Measurements from ENCODE around the gene B4GALNT2.
"Not testable (repeated sequence)": the region's sequence is repeated elsewhere in the genome, so short reads cannot be mapped to it uniquely, and the experiment has no call there.

B4GALNT2 gene

GRCh38 chr17:49184522-49184921 is 52.0 kb downstream of the B4GALNT2 start:
- not testable (repeated sequence) for DNase-seq

GRCh38 chr17:49185381-49185780 is 52.8 kb downstream of the B4GALNT2 start:
- DNase-seq, result not testable (repeated sequence)

- DNase-seq, result no peak
Measured at GRCh38 chr17:49187301-49187700, 54.7 kb downstream of the B4GALNT2 start.

- no peak for DNase-seq
Measured at GRCh38 chr17:49190932-49191331, 58.4 kb downstream of the B4GALNT2 start.

- DNase-seq, result no peak
Measured at GRCh38 chr17:49191409-49191916, 58.9 kb downstream of the B4GALNT2 start.

- DNase-seq, result peak; percentile 86
Measured at GRCh38 chr17:49191917-49192741, 59.6 kb downstream of the B4GALNT2 start.

- peak; percentile 7 for DNase-seq
Measured at GRCh38 chr17:49193513-49194296, 61.1 kb downstream of the B4GALNT2 start.

- no peak for DNase-seq
Measured at GRCh38 chr17:49194297-49194607, 61.7 kb downstream of the B4GALNT2 start.

GRCh38 chr17:49195751-49196150 is 63.2 kb downstream of the B4GALNT2 start:
- no peak for DNase-seq

- DNase-seq, result no peak
Measured at GRCh38 chr17:49196520-49196919, 64.0 kb downstream of the B4GALNT2 start.

- no peak for DNase-seq
Measured at GRCh38 chr17:49197346-49197998, 64.9 kb downstream of the B4GALNT2 start.

GRCh38 chr17:49198211-49198610 is 65.6 kb downstream of the B4GALNT2 start:
- DNase-seq, result no peak

- no peak for DNase-seq
Measured at GRCh38 chr17:49200423-49201083, 68.0 kb downstream of the B4GALNT2 start.

GRCh38 chr17:49201481-49201927 is 68.9 kb downstream of the B4GALNT2 start:
- no peak for DNase-seq

GRCh38 chr17:49203796-49204195 is 71.2 kb downstream of the B4GALNT2 start:
- no peak for DNase-seq

GRCh38 chr17:49204516-49204915 is 71.9 kb downstream of the B4GALNT2 start:
- no peak for DNase-seq

- DNase-seq, result no peak
Measured at GRCh38 chr17:49209061-49209571, 76.5 kb downstream of the B4GALNT2 start.

- no peak for DNase-seq
Measured at GRCh38 chr17:49210158-49211029, 77.8 kb downstream of the B4GALNT2 start, which contains the start of the genes ABI3 and GNGT2. Gene ABI3 (plus strand): TSS chr17:49210707. CDS start chr17:49210725, 18 bp downstream. Gene GNGT2 (minus strand): TSS chr17:49210574. CDS start chr17:49207422, 3,152 bp downstream.

- no peak for DNase-seq
Measured at GRCh38 chr17:49213399-49213798, 80.8 kb downstream of the B4GALNT2 start.

GRCh38 chr17:49213847-49214246 is 81.3 kb downstream of the B4GALNT2 start:
- DNase-seq, result no peak

GRCh38 chr17:49214676-49215360 is 82.2 kb downstream of the B4GALNT2 start:
- DNase-seq, result no peak

Measured in NCI-H1436 treated with DMSO at 0.1 percent for 48 hours (cell line).